Hematopoietic multipotent progenitor cell (in vitro differentiated cells): ENCODE measurements around the gene KRTAP5-4. TPM values are rescaled to one million over a fixed set of nuclear protein-coding genes. Genes with fewer than 3 reads are reported as not detected.
"Not testable (repeated sequence)": the region's sequence is repeated elsewhere in the genome, so short reads cannot be mapped to it uniquely, and the experiment has no call there.

Experiments used
- DNase-seq, 3 donors: peaks; one replicate each; pipeline ENCODE4 v3.0.0-alpha.2; 2011 to 2015; ENCODE audit warnings: low read depth in 2 of 3, low spot score in 2 of 3
- total RNA-seq: library from RNA; depleted of rRNA; stranded (reverse); fragments of >200 nt; gene quantifications from one replicate; pipeline ENCODE4 v1.2.3, GENCODE V29; 2012

Gene KRTAP5-4
- total RNA-seq: not detected

- no peak for DNase-seq
These were observed at the start of gene KRTAP5-4 for GRCh38 chr11:1622086-1622485. TSS of gene KRTAP5-4 (minus strand) at chr11:1622138. CDS start at chr11:1622093, 45 bp downstream.

- DNase-seq: no peak
These were observed 49.7 kb upstream of the KRTAP5-4 start for GRCh38 chr11:1671658-1672057.

- DNase-seq: no peak
These were observed 49.0 kb upstream of the KRTAP5-4 start for GRCh38 chr11:1670905-1671371.

- DNase-seq: not testable (repeated sequence)
These were observed 48.5 kb upstream of the KRTAP5-4 start for GRCh38 chr11:1670457-1670856.

GRCh38 chr11:1669546-1670218, 47.7 kb upstream of the KRTAP5-4 start:
- DNase-seq: no peak

- no peak for DNase-seq
These were observed 47.1 kb upstream of the KRTAP5-4 start for GRCh38 chr11:1668911-1669473.

- DNase-seq: no peak
These were observed 46.0 kb upstream of the KRTAP5-4 start for GRCh38 chr11:1667906-1668305.

- no peak for DNase-seq
These were observed 45.3 kb upstream of the KRTAP5-4 start for GRCh38 chr11:1667121-1667850.

GRCh38 chr11:1665313-1665712, 43.4 kb upstream of the KRTAP5-4 start:
- no peak for DNase-seq

GRCh38 chr11:1662699-1663283, 40.9 kb upstream of the KRTAP5-4 start:
- DNase-seq: not testable (repeated sequence)

GRCh38 chr11:1661454-1662269, 39.7 kb upstream of the KRTAP5-4 start:
- DNase-seq: not testable (repeated sequence)

- no peak for DNase-seq
These were observed 38.4 kb upstream of the KRTAP5-4 start for GRCh38 chr11:1660111-1660867.

- peak in 2 of 3 donors; percentile 31 to 41 for DNase-seq
These were observed 37.6 kb upstream of the KRTAP5-4 start for GRCh38 chr11:1659506-1659905.

GRCh38 chr11:1656670-1657069, 34.7 kb upstream of the KRTAP5-4 start:
- DNase-seq: no peak

- no peak for DNase-seq
These were observed 34.1 kb upstream of the KRTAP5-4 start for GRCh38 chr11:1656061-1656441.

- no peak for DNase-seq
These were observed 33.5 kb upstream of the KRTAP5-4 start for GRCh38 chr11:1655168-1656060.

- peak in 2 of 3 donors; percentile 81 to 89 for DNase-seq
These were observed 32.6 kb upstream of the KRTAP5-4 start for GRCh38 chr11:1654388-1655167.
